NK-92 treated with Interleukin-12 subunit alpha and Interleukin-12 subunit beta, amount 100 ng/mL, for 24 hours (cell line): ENCODE results near the gene RBFA.

Experiments used
- DNase-seq: peaks from one replicate; lab custom pipeline; 2025; lab: John Stamatoyannopoulos, UW

RBFA gene

DNA sequence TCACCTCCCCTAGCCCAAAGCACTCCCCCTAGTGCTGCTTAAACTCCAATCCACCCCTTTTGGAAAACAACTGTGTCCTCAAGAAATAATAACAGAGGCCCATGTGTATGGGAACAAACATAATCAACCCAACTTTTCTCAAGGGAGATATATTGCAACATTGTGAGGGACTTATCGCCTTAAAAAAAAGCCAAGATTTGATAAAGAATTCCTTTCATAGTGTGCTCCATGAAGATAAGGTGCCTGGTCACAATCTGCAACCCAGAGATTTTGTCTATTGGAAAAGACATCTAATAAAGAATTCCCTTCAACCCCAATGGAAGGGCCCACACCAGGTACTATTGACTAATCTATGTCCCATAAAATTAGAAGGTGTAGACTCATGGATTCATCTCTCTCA is 4.5 kb upstream of the RBFA start:
- DNase-seq = no peak

DNA sequence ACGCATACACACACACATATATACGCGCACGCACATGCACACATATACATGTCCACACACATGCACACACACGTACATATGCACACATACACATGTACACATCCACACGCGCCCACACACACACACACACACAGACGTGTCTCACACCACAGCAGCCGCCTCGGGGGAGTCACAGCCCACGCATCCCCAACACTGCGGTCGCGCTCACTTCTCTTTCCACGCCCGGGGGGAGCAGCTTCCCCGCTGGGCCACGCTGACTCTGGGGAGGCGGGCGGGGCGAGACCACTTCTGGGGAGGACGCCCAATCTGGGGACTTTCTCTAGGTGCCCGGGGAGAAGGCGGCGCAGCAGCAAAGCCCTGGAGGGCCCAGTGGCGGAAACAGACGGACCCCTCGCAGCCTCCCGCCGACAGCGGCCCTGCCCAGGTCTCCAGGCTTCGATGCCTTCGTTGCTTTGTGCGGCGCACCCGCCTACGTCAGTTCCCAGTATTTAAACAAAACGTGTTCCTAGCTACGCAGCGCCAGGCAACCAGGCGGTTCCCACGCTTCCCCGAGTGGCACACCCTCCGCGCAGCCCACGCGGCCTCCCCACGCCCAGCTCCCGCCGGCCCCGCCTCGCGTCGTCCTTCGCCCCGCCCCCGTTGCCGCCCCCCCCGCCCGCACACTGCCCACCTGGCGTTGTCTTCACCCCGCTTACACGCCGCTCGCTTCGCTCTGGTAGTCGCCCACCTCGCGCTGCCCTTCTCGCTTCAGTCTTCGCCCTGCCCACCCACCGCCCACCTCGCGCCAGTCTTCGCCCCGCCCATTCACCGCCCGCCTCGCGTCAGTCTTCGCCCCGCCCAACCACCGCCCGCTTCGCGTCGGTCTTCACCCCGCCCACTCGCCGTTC is 810 bp upstream of the RBFA start:
- peak; percentile 31 for DNase-seq

DNA sequence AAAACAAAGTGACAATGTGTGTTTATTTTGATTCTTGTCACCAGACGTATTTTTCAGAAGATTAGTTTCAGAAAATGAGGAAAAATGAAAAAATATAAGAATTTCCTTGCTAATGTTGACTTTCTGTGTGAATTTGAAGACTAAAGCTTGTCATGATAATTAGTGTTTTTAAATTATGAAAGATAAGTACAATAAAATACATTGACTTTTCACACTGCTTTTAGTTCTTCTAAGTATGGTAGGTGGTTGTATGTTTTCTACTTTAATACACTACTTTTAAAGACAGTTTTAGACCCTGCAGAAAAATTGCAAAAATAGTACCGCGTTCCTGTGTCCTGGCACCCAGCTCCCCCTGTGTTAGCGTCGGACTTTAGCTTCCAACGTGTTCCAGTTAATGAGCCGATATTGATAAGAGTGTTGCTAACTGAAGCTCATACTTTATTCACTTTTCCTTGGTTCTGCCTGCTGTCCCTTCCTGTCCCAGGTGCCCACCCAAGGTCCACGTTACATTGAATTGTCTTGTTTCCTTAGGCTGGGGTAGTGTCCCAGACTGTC is 695 bp downstream of the RBFA start:
- no peak for DNase-seq

DNA sequence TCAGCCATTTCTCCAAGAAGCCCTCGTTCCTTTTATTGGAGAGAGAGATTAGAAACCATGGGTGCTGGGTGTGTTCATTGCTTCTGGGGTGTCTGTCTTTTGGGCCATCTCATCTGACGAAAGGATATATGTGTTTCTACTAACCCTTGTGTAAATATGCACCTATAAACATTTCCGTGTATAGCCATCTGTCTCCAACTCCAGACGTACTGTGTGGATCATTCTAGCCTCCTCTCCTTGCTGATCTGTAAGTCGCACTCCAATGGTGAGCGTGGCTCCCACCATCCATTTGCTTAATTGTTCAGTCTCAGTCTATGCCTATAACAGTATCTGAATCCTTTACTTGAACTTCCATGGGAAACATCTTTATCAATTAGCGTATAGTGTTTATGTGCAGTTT is 1.8 kb downstream of the RBFA start:
- no peak for DNase-seq

DNA sequence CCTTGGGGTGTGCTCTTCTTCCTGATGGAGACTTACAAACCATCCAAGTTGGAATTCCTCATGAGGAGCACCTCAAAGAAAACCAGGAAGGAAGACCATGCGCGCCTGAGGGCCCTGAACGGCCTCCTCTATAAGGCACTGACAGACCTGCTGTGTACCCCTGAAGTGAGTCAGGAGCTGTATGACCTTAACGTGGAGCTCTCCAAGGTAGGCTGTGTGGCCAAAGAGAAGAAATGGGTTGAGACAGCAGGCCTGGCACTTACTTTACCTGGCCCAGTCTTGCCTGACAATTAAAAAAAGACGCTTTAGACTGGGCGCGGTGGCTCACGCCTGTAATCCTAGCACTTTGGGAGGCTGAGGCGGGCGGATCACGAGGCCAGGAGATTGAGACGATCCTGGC is 3.1 kb downstream of the RBFA start:
- DNase-seq = no peak

DNA sequence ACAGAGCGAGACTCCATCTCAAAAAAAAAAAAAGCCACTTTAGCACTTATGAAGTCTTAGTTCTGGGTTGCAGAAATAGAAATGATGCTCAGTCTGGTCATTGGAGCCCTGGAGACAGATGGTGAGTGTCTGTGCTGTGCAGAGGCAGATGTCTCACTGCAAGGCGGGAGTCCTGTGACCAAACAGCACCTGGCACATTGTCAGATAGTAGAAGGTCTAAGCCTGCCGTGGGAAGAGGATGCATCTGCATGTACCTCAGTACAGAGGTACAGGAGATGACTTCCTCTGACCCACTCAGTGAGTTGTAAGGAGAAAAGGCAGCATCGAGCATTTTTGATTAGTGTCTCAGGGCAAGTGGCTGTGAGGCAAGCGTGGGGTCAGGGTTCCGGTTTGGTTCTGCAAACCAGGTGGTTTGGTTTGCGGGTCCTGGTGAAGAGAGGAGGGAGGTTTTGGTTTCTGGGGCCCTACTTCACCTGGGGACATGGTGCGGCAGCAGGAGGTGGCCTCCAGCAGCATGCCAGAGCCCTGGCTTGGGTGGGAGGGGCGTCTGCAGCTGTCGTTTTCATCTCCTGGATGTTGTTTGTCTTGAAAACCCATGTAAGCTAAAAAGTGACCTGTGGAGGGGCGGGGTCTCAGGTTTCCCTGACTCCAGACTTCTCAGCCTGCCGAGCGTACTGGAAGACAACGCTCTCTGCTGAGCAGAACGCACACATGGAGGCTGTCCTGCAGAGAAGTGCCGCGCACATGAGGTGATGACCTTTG is 3.8 kb downstream of the RBFA start:
- DNase-seq = no peak

DNA sequence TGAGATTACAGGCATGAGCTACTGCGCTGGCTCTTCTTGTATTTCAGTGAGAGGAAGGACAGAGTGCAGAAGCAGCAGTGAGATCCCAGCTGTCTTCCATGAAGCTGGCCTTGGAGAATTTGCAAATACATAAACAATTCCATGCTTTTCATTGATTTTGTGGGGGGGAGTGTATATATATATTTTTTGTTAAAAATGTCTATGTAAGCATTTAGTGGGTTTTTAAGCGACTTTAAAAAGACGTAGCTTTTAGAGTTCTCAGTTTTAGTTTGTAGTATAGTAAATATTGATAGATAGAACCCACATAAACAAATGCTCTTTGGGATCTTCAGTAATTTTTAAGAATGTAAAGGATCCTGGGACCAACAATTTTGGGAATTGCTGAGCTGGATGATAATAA is 6.3 kb downstream of the RBFA start:
- DNase-seq = no peak

DNA sequence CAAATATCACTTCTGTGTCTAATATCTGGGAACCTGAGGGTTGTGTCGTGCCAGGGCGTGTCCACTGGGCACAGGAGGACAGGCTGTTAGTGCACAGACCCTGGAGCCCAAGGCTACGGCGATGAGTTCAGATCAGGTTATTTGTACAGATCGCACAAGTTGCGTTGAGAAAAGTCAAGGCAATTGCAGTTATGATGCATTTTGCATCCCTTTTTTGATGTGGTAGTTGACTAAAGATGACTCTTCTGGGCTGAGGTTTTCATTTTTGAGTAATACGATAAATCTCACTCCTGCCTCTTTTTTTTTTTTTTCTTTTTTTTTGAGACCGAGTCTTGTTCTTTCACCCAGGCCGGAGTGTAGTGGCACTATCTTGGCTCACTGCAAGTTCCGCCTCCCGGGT is 7.2 kb downstream of the RBFA start:
- DNase-seq = no peak

DNA sequence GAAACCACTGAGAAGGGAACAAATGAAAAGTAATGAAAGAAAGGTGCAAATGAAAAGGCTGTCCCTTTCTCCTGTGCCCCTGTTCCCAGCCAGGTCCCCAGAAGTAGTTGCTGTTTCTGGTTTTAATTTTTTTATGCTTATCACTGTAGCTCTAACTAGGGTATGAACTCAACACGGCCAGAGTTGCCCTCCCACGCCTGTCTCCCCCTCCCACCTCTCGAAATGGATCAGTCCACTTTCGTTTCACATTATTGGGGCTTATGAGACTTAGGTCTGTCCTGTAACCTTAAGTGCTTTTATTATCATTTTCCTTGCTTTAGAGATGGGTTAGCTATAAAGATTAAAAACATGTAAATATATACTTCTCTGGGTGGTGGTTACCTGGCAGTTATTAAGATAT is 8.6 kb downstream of the RBFA start:
- DNase-seq = no peak

DNA sequence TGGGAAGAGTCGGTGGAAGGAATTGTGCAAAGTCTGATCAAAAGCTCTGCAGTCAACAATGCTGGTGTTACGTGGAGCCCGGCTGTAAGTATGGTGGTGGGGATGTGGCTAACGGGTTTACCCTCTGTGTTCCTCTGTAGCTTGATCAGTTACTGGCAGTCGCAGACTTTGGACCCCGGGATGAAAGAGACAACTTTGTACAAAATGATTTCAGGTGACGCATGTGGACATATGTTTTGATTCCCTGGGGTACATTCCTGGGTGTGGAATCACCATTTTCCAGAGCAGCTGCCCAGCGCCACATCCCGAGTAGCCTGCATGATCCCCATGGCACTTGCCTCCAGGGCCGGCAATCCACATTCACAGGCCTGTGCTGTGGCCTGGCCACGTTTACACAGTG is 9.8 kb downstream of the RBFA start:
- no peak for DNase-seq

DNA sequence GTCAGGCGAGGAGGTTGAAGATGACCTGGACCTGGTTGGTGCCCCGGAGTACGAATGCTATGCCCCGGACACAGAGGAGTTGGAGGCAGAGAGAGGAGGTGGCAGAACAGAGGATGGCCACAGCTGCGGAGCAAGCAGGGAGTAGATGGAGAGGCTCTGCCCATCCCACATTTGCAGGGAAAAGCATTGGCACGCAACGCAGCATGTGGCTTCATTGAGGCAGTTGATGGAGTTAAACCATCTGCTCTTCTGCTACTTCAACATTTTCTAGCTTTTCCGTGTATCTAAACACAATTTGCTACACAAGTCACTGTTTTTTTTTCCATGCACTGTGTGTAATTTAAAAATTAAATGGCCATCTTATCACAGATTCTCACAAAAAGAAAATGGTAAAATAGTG is 11.8 kb downstream of the RBFA start:
- no peak for DNase-seq

DNA sequence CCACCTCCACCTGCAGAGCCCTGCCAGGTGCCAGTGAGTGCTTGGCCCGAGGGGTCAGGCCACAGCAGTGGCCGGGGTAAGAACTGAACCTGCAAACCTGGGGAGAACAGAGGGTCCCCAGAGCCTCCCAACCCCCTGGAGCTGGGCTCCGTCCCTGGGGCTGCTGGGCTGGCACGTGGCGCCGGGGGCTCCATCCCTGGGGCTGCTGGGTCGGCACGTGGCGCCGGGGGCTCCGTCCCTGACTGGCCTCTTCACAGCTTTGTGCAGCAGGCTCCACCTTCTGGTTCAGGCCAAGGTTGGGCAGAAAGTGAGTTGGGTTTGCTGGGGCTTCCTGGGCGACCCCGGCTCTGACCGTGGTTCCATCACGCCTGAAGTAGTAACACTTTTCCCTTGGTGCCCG is 12.2 kb downstream of the RBFA start:
- DNase-seq = no peak

DNA sequence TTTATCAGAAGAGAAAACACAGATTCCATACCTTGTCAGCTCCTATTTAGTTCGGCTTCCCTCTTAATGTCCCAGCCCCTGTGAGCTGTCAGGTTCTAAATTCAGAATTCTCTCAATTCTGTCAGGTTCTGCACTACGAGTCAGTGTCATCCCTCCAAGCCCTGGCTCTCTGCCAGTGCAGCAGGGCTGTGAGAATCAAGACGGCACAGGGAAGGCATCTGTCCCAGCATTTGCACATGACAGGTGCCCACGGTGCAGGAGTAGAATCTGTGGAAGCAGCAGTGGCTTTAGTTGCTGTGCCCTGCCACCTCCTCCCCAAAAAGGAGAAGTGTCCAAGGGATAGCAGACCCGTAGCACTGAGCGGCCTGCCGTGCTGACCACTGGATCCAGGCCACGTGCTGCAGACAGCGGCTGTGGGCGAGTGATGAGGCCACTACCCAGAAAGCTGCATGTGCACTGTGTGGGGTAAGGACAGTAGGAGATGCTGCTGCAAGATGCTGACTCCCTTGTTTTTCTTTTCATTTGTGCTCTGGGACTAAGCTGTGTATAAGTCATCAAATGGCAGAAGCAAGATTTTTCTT is 12.8 kb downstream of the RBFA start:
- DNase-seq = no peak

DNA sequence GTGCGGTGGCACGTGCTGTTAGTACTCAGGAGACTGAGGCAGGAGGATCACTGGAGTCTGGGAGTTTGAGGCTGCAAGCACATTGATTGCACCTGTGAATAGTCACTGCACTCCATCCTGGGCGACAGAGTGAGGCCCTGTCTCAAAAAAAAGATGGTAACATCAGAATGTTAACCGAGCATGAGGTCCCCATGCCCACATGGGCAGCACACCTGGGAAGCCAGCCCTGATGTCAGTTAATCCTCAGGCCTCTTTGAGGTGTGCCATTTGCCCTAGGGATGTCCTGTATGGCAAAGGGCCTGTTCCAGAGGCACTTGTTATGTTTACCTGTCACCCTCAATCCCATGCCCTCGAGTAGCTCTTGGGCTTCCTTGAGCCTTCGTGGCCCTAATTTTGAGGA is 16.6 kb downstream of the RBFA start:
- no peak for DNase-seq

DNA sequence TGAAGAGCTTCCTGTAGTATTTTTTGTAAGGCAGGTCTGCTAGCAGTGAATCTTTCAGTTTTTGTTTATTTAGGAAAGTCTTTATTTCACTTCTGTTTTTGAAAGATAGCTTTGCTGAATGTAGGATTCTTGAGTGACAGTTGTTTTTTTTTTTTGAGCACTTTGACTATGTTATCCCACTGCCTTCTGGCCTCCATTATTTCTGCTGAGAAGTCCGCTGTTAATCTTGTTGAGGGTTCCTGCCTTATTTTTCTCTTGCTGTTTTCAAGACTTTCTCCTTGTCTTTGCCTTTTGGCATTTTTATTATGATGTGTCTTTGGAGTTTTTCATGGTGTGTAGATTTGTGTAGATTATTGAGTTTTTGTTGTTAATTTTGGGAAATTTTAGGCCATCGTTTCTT is 21.9 kb downstream of the RBFA start:
- no peak for DNase-seq

DNA sequence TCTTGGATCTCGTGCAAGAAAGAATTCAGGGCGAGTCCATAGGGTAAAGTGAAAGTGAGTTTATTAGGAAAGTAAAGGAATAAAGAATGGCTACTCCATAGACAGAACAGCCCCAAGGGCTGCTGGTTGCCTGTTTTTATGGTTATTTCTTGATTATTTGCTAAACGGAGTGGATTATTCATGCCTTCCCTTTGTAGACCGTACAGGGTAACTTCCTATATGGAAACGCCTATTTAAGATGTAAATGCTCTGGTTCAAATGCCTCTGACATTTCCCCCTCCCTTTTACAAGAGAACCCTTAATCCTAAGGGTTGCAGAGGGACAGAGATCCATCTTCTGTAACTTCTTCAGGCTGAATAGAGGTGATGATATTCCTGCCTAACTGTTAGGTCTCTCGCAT is 25.7 kb downstream of the RBFA start:
- no peak for DNase-seq

DNA sequence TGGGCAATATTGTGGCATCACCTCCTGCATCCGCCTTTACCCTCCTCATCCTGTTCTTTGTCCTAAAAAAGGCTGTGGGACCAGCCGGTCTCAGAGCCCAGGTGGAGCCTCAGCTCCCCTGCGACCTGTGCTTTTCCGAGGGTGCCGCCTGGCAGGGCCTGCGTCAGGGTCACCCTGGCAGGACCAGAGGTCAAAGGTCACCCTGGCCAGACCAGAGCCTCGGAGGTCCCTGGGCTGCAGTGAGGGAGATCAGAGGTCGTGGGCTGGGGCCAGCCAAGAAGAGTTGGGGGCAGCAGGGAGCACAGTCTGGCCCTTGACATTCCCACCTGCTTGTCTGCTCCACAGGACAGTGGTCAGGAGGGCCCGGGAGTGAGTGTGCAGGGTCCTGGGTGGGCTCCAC is 31.5 kb downstream of the RBFA start:
- DNase-seq = no peak

DNA sequence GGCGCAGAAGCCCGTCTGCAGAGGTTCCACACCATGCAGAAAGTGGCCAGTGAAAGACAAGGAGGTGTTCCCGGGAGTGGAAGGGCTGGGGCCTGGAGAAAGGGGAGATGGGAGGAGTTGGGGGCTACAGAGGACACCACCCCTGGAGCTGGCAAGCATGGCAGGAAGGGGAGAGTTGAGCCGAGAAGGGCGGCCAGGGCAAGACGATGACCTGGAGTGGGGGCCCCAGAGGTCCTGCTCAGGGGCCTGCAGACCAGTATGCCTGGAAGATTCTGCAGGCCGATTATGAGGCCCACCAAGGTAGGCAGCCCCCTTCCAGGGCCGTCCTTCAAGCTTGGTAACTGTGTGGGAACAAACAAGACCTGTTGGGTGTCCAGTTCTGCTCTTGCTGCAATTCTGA is 33.1 kb downstream of the RBFA start:
- DNase-seq = no peak

DNA sequence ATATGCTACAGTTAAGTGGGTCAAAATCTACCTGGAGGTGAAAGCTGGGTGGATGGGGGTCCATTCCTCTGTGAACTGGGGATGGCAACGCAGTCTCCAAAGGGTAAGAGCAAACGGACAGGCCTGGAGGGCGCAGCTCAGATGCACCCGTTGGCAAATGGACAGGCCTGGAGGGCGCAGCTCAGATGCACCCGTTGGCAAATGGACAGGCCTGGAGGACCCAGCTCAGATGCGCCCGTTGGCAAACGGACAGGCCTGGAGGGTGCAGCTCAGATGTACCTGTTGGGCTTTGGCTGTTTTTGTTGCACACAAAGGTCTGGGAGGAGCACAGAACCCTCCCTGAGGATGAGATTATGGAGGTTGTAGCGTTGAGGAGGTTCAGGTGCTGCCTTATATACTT is 33.7 kb downstream of the RBFA start:
- no peak for DNase-seq

DNA sequence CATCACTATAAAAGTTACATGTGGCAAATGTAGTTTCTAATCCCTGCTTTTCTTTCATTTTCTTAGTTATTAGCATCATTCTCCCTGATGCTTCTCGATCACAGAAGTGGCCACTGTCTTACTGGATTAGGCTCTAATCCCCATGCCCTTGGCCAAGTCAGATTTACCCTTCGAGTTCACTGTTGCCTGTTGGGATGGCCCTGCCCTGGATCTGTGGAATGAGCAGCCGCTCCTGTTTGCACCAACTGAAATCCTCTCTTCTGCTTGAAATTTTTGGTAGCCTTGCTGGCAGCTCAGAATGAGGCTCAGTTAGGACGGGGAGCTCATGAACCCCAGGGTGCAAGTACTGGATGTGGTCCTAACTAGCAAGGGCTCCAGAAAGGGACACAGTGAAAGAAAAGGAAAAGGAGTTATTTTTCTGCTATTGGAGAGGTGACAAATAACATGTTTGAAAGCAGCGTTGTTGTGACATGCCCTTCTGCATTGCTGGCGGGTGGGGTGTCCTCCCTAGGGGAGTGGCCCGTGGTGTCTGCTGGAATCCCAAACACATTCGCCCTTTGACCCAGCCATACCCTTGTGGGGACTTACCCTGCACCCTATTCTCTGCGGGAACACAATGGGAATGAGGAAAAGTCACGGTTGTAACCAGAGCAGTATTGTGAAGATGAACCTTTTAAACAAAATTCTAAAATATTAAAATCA is 34.5 kb downstream of the RBFA start:
- no peak for DNase-seq

DNA sequence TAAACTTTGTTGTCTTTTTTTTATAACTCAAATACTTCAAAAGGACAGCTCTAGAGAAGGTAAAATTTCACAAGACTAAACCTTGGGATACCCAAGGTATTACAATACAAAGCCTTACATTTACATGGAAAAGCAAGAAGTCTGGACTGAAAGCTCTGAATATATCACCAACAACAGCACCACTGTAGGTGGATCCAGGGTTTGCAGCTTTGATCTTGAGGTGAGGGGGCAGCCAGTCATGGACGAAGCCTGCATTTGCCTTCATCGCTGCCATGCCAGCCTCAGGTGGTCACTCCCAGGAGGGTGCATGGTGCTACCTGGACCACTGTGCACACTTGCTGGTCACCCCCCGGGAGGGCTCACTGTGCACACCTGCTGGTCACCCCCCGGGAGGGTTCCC is 36.6 kb downstream of the RBFA start:
- no peak for DNase-seq

DNA sequence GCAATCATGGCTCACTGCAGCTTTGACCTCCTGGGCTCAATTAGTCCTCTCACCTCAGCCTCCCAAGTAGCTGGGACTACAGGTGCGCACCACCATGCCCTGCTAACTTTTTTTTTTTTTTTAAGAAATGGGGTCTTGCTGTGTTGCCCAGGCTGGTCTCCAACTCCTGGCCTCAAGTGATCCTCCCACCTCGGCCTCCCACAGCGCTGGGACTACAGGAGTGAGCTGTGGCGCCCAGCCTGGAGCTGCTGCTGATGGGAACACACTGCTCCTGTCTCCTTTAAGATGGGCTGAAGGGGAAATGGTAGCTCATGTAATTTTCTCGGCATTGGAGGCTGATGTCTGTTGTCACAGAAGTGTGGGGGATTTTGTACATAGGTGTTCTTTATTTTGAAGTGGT is 39.9 kb downstream of the RBFA start:
- no peak for DNase-seq
